H9 (cell line): ENCODE data around the gene CCDC30. TPM values are rescaled to one million over a fixed set of nuclear protein-coding genes. Genes with fewer than 3 reads are reported as not detected.

ENCODE experiments used
- DNase-seq: peaks from one replicate; pipeline ENCODE4 v3.0.0-alpha.2; 2017
- H2AFZ ChIP-seq: one replicate; pipeline ENCODE4 v1.6.1; 2013; ENCODE audit warnings: mild to moderate bottlenecking, low read length, control low read depth, moderate library complexity
- H2AK5ac ChIP-seq: 2 replicates; pipeline ENCODE4 v1.6.1; 2013; ENCODE audit warnings: low read length, control low read depth, mixed read lengths; ENCODE audit not compliant: insufficient read length
- H2BK120ac ChIP-seq: one replicate; pipeline ENCODE4 v1.6.1; 2013; ENCODE audit warnings: low read depth, mild to moderate bottlenecking, low read length, control low read depth, inconsistent platforms; ENCODE audit not compliant: poor library complexity, severe bottlenecking
- H2BK12ac ChIP-seq: 2 replicates; pipeline ENCODE4 v1.6.1; 2013; ENCODE audit warnings: low read length, control low read depth, mixed read lengths, low read depth; ENCODE audit not compliant: insufficient read length
- H2BK15ac ChIP-seq: 2 replicates; pipeline ENCODE4 v1.6.1; 2013; ENCODE audit warnings: low read depth, low read length, control low read depth
- H2BK20ac ChIP-seq: one replicate; pipeline ENCODE4 v1.6.1; 2013; ENCODE audit warnings: low read depth, mild to moderate bottlenecking, low read length, control low read depth, inconsistent platforms; ENCODE audit not compliant: poor library complexity, severe bottlenecking
- H2BK5ac ChIP-seq: 2 replicates; pipeline ENCODE4 v1.6.1; 2013; ENCODE audit warnings: low read length, control low read depth, mixed read lengths; ENCODE audit not compliant: insufficient read length
- H3K14ac ChIP-seq: 2 replicates; pipeline ENCODE4 v1.6.1; 2013; ENCODE audit warnings: low read length, control low read depth; ENCODE audit not compliant: insufficient read depth
- H3K18ac ChIP-seq: 2 replicates; pipeline ENCODE4 v1.6.1; 2013; ENCODE audit warnings: low read depth, mild to moderate bottlenecking, mixed read lengths, low read length, control low read depth; ENCODE audit not compliant: insufficient read length
- H3K23ac ChIP-seq: 2 replicates; pipeline ENCODE4 v1.6.1; 2013; ENCODE audit warnings: low read length, control low read depth, mixed read lengths, low read depth; ENCODE audit not compliant: insufficient read length
- H3K23me2 ChIP-seq: 2 replicates; pipeline ENCODE4 v1.6.1; 2013; ENCODE audit warnings: low read depth, mild to moderate bottlenecking, mixed read lengths, low read length, control low read depth; ENCODE audit not compliant: insufficient read length, poor library complexity, severe bottlenecking
- H3K27ac ChIP-seq: 2 replicates; pipeline ENCODE4 v1.5.1; 2013; ENCODE audit warnings: low read length, control low read depth, mixed read lengths, low read depth; ENCODE audit not compliant: insufficient read length
- H3K27me3 ChIP-seq: 2 replicates; pipeline ENCODE4 v1.6.1; 2013; ENCODE audit warnings: low read length, control low read depth, inconsistent platforms; ENCODE audit not compliant: insufficient read depth
- H3K4ac ChIP-seq: 2 replicates; pipeline ENCODE4 v1.6.1; 2013; ENCODE audit warnings: low read depth, mild to moderate bottlenecking, control low read depth, inconsistent platforms, low read length, moderate library complexity
- H3K4me1 ChIP-seq: 2 replicates; pipeline ENCODE4 v1.6.1; 2013; ENCODE audit warnings: low read length, control low read depth, inconsistent platforms; ENCODE audit not compliant: insufficient read depth
- H3K4me2 ChIP-seq: 2 replicates; pipeline ENCODE4 v1.6.1; 2013; ENCODE audit warnings: low read length, control low read depth, mixed read lengths; ENCODE audit not compliant: insufficient read length, insufficient read depth
- H3K56ac ChIP-seq: 2 replicates; pipeline ENCODE4 v1.6.1; 2013; ENCODE audit warnings: low read depth, mild to moderate bottlenecking, mixed read lengths, low read length, control low read depth; ENCODE audit not compliant: insufficient read length
- H3K79me1 ChIP-seq: 2 replicates; pipeline ENCODE4 v1.6.1; 2013; ENCODE audit warnings: low read depth, mild to moderate bottlenecking, moderate library complexity, low read length, control low read depth, inconsistent platforms; ENCODE audit not compliant: insufficient read depth, poor library complexity, severe bottlenecking
- H3K79me2 ChIP-seq: 2 replicates; pipeline ENCODE4 v1.6.1; 2013; ENCODE audit warnings: low read length, control low read depth, inconsistent platforms; ENCODE audit not compliant: insufficient read depth
- H3K9ac ChIP-seq: 2 replicates; pipeline ENCODE4 v1.6.1; 2013; ENCODE audit warnings: low read length, control low read depth, mixed read lengths; ENCODE audit not compliant: insufficient read length; ENCODE audit errors: extremely low read depth
- H3K9me3 ChIP-seq: one replicate; pipeline ENCODE4 v1.6.1; 2013; ENCODE audit warnings: low read depth, low read length, inconsistent platforms; ENCODE audit not compliant: control insufficient read depth
- H3T11ph ChIP-seq: one replicate; pipeline ENCODE4 v1.6.1; 2013; ENCODE audit warnings: mild to moderate bottlenecking, low read length, control low read depth, inconsistent platforms
- H4K20me1 ChIP-seq: one replicate; pipeline ENCODE4 v1.6.1; 2013; ENCODE audit not compliant: control insufficient read depth, insufficient read length, insufficient read depth
- H4K5ac ChIP-seq: 2 replicates; pipeline ENCODE4 v1.6.1; 2013; ENCODE audit warnings: low read depth, mild to moderate bottlenecking, mixed read lengths, low read length, control low read depth; ENCODE audit not compliant: insufficient read length
- H4K8ac ChIP-seq: replicated peaks from 2 replicates; pipeline ENCODE4 v1.6.1; 2013; ENCODE audit warnings: low read length, control low read depth, mixed read lengths, low read depth; ENCODE audit not compliant: insufficient read length
- H4K91ac ChIP-seq: 2 replicates; pipeline ENCODE4 v1.6.1; 2013; ENCODE audit warnings: low read depth, mild to moderate bottlenecking, moderate library complexity, mixed read lengths, low read length, control low read depth; ENCODE audit not compliant: insufficient read length
- H3K27ac Mint-ChIP-seq, 3 experiments: 2 replicates in 2 of 3; 3 replicates in 1 of 3; pipeline ENCODE4 v1.8.0; 2020 to 2021; ENCODE audit warnings: mixed read lengths in 3 of 3, mild to moderate bottlenecking in 1 of 3, moderate library complexity in 1 of 3
- H3K27me3 Mint-ChIP-seq: 2 replicates; pipeline ENCODE4 v1.8.0; 2021; ENCODE audit warnings: low read depth, mild to moderate bottlenecking, moderate library complexity, mixed read lengths
- H3K36me3 Mint-ChIP-seq, 3 experiments: 2 replicates in 2 of 3; 3 replicates in 1 of 3; pipeline ENCODE4 v1.8.0; 2020 to 2021; ENCODE audit warnings: low read depth in 3 of 3, mixed read lengths in 3 of 3; ENCODE audit not compliant: insufficient read depth in 1 of 3
- H3K4me1 Mint-ChIP-seq, 2 experiments: 2 replicates each; pipeline ENCODE4 v1.8.0; 2020; ENCODE audit warnings: mixed read lengths in 2 of 2
- H3K4me3 Mint-ChIP-seq, 2 experiments: 2 replicates in 1 of 2; 3 replicates in 1 of 2; pipeline ENCODE4 v1.8.0; 2020 to 2021; ENCODE audit warnings: mild to moderate bottlenecking in 2 of 2, mixed read lengths in 2 of 2, moderate library complexity in 1 of 2
- H3K9me3 Mint-ChIP-seq, 2 experiments: 2 replicates in 1 of 2; 3 replicates in 1 of 2; pipeline ENCODE4 v1.8.0; 2020; ENCODE audit warnings: mild to moderate bottlenecking in 2 of 2, mixed read lengths in 2 of 2, moderate library complexity in 1 of 2
- total RNA-seq: library from RNA; stranded (reverse); gene quantifications from 2 replicates; pipeline ENCODE4 v1.2.1, GENCODE V29; 2021
- TF ChIP-seq, protein P1 (sequence below): fragments of 200-600 bp; sonication (generic); conservative IDR thresholded peaks from 3 replicates; pipeline ENCODE4 v1.8.0; 2021; ENCODE audit warnings: antibody characterized with exemption, mild to moderate bottlenecking

CCDC30 gene
- total RNA-seq, 1 experiment from 2014 or later: 1.8 TPM

DNA sequence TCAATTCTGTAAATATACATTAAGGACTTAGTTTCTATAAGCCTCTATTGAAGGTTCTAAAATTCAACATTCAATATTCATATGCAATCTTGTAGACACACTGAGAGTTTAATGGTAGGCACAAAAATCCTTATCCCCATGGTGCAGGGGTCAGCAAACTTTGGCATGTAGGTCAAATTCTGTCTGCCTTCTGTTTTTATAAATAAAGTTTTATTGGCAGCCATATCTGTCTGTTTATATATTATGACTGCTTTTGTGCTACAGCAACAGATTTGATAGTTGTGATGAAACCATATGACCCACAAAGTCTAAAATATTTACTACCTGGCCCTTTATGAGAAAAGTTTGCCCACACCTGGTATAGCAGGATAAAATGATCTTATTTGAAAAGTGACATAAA lies 104.0 kb downstream of the CCDC30 start:
- no peak overlapping the region for H3K18ac ChIP-seq
- no peaks in the 10 kb centered on the region; a peak in 1 of 7 replicates for H3K36me3 Mint-ChIP-seq
- no peaks in the 10 kb centered on the region for H3K27me3 ChIP-seq
- no peak for DNase-seq
- no peaks in the 10 kb centered on the region for H3K9me3 ChIP-seq
- no peak overlapping the region for H2BK120ac ChIP-seq
- H3K23me2 ChIP-seq: no peaks in the 10 kb centered on the region
- H3K4me2 ChIP-seq: no peak overlapping the region
- H2AFZ ChIP-seq: no peak overlapping the region
- no peak overlapping the region for H3T11ph ChIP-seq
- no peak overlapping the region for H3K4me3 Mint-ChIP-seq
- H3K4me1 Mint-ChIP-seq: no peaks in the 10 kb centered on the region
- H3K79me1 ChIP-seq: no peaks in the 10 kb centered on the region
- no peak overlapping the region for H3K4ac ChIP-seq
- H3K4me1 ChIP-seq: no peaks in the 10 kb centered on the region
- no peak overlapping the region for H3K14ac ChIP-seq
- H3K23ac ChIP-seq: no peak overlapping the region
- H3K27me3 Mint-ChIP-seq: no peaks in the 10 kb centered on the region; the same call in 1 of the 2 replicates
- no peak overlapping the region for H2BK15ac ChIP-seq
- no peak overlapping the region for H4K91ac ChIP-seq
- no peak overlapping the region for H3K56ac ChIP-seq
- no peak overlapping the region for H2BK12ac ChIP-seq
- no peaks in the 10 kb centered on the region for H3K79me2 ChIP-seq
- no peak overlapping the region for H4K5ac ChIP-seq
- no peaks in the 10 kb centered on the region for H4K20me1 ChIP-seq
- H3K9me3 Mint-ChIP-seq: no peaks in the 10 kb centered on the region; a peak in 1 of 5 replicates
- TF ChIP-seq, protein P1, sequence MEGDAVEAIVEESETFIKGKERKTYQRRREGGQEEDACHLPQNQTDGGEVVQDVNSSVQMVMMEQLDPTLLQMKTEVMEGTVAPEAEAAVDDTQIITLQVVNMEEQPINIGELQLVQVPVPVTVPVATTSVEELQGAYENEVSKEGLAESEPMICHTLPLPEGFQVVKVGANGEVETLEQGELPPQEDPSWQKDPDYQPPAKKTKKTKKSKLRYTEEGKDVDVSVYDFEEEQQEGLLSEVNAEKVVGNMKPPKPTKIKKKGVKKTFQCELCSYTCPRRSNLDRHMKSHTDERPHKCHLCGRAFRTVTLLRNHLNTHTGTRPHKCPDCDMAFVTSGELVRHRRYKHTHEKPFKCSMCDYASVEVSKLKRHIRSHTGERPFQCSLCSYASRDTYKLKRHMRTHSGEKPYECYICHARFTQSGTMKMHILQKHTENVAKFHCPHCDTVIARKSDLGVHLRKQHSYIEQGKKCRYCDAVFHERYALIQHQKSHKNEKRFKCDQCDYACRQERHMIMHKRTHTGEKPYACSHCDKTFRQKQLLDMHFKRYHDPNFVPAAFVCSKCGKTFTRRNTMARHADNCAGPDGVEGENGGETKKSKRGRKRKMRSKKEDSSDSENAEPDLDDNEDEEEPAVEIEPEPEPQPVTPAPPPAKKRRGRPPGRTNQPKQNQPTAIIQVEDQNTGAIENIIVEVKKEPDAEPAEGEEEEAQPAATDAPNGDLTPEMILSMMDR: no peak
- no peak overlapping the region for H4K8ac ChIP-seq
- H2BK5ac ChIP-seq: no peak overlapping the region
- H2AK5ac ChIP-seq: no peak overlapping the region
- no peak overlapping the region for H3K27ac ChIP-seq
- no peak overlapping the region for H3K9ac ChIP-seq
- no peak overlapping the region for H3K27ac Mint-ChIP-seq
- H2BK20ac ChIP-seq: no peak overlapping the region
